Measurements from ENCODE around the gene MIEF1.

- no peak for TF ChIP-seq CTCF (conservative IDR thresholded peaks at IDR 0.05 in 1 of 2, IDR thresholded peaks at IDR 0.05 in 1 of 2; ENCODE audit: extremely low read depth in 1 of 2, insufficient read depth in 1 of 2, low read depth in 1 of 2, low read length in 2 of 2)
- TF ChIP-seq EZH2 (IDR thresholded peaks at IDR 0.05; ENCODE audit: borderline replicate concordance, low read length), result no peak
These were observed 48.2 kb upstream of the MIEF1 start for GRCh38 chr22:39453765-39454378.

All from mammary epithelial cell (primary cell).